BLaER1 treated with 17β-estradiol and CSF1 and Interleukin-3, amounts not matched to agents 10 nM and 100 nM (cell line): ENCODE measurements around the gene NTN4.
"Not testable (repeated sequence)": the region's sequence is repeated elsewhere in the genome, so short reads cannot be mapped to it uniquely, and the experiment has no call there.

Source experiments
- H3K27ac ChIP-seq, 11 experiments: shearing (Covaris generic); formaldehyde crosslinking; 2 replicates each; pipeline ENCODE4 v1.8.1; 2022
- H3K27me3 ChIP-seq, 11 experiments: shearing (Covaris generic); formaldehyde crosslinking; 2 replicates each; pipeline ENCODE4 v1.8.1; 2022
- H3K36me3 ChIP-seq, 11 experiments: shearing (Covaris generic); formaldehyde crosslinking; 2 replicates each; pipeline ENCODE4 v1.8.1; 2022
- H3K4me1 ChIP-seq, 10 experiments: shearing (Covaris generic); formaldehyde crosslinking; 2 replicates each; pipeline ENCODE4 v1.8.1; 2022
- H3K4me2 ChIP-seq, 11 experiments: shearing (Covaris generic); formaldehyde crosslinking; 2 replicates each; pipeline ENCODE4 v1.8.1; 2022
- H3K4me3 ChIP-seq, 10 experiments: shearing (Covaris generic); formaldehyde crosslinking; 2 replicates each; pipeline ENCODE4 v1.8.1; 2022
- H3K9ac ChIP-seq, 11 experiments: shearing (Covaris generic); formaldehyde crosslinking; 2 replicates each; pipeline ENCODE4 v1.8.1; 2022
- H3K9me3 ChIP-seq, 11 experiments: shearing (Covaris generic); formaldehyde crosslinking; replicated peaks in 1 of 11; 2 replicates each; pipeline ENCODE4 v1.8.1; 2022
- H4K20me1 ChIP-seq, 11 experiments: shearing (Covaris generic); formaldehyde crosslinking; 2 replicates each; pipeline ENCODE4 v1.8.1; 2022
- Cebpa-rat ChIP-seq, 11 experiments: shearing (Covaris generic); IDR thresholded peaks; 2 replicates each; pipeline ENCODE4 v1.8.1; 2022

NTN4 gene

DNA sequence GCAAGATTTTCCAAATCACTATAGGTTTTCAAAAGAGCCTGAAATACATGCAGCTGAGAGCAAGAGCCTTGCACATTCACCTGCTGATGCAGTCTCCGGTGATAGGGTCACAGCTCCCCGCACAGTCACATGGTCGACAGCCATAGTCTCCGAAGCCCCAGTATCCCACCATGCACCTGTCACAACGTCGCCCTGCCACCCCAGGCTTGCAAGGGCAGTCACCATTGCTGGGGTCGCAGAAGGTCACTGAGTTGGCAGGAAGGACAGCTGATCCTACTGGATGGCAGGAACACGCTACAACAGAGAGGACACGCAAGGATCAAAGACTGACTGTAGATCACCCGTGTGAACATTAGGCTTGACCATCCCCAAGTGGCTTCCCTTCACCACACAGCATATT is 107.1 kb downstream of the NTN4 start:
- Histone ChIP-seq H3K4me3 (no peak overlapping the region), H3K9me3 (peaks cover 0 to 3% (median 0%) of the 10 kb centered on the region in 11 experiments; a peak in 1 of 22 replicates), H4K20me1 (no peaks in the 10 kb centered on the region; a peak in 1 of 22 replicates), H3K4me2 (no peak overlapping the region), H3K9ac (no peak overlapping the region), H3K27me3 (no peaks in the 10 kb centered on the region), H3K27ac (no peak overlapping the region), H3K36me3 (no peaks in the 10 kb centered on the region), H3K4me1 (no peaks in the 10 kb centered on the region)
- no peak for TF ChIP-seq Cebpa-rat (IDR thresholded peaks at IDR 0.05)

DNA sequence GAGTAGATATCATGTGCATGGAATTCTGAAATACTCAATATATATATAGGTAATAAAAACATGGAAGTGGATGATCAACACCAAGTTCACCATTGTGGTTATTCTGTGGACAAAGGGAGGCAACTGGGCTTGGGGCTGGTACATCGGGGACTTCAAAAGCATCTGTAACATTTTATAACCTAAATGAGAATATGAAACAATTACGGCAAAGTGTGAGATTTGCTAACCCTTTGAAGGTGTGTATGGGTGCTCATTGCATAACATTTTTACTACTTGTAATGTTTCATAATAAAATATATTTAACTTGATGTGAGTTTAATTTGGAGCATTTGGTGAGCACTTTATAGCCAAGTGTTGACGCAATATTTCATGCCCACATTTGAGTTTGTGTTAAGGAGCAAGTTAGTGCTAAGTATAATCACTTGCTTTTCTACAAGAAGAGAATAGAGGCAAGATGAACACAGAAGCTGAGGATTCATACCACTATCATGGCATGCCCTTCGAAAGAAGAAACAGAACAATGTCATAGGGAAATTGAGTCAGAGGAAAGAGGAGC is 109.3 kb downstream of the NTN4 start:
- H3K4me1 ChIP-seq: no peaks in the 10 kb centered on the region
- no peaks in the 10 kb centered on the region for H3K36me3 ChIP-seq
- no peak overlapping the region for H3K27ac ChIP-seq
- peaks cover 0 to 6% (median 0%) of the 10 kb centered on the region in 11 experiments; a peak in 2 of 22 replicates for H3K9me3 ChIP-seq
- H3K4me2 ChIP-seq: no peak overlapping the region
- no peaks in the 10 kb centered on the region; a peak in 1 of 22 replicates for H4K20me1 ChIP-seq
- H3K4me3 ChIP-seq: no peak overlapping the region
- no peak for TF ChIP-seq Cebpa-rat (IDR thresholded peaks at IDR 0.05)
- no peaks in the 10 kb centered on the region for H3K27me3 ChIP-seq
- no peak overlapping the region for H3K9ac ChIP-seq

DNA sequence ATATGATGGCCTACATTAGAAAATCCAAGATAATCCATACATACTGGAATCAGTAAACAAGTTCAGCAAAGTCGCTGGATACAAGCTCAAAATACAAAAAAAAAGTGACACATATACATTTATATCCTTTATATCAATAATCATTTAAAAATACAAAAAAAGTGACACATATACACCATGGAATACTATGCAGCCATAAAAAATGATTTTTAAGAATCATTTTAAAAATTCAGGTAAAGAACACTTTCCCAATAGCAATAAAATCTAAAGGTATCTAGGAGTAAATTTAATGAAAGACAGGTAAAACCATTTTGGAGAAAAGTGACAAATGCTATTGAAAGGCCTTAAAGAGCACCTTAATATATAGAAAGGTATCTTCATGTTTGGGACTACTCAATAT is 111.9 kb downstream of the NTN4 start:
- Histone ChIP-seq H3K4me2 (no peak overlapping the region), H4K20me1 (no peaks in the 10 kb centered on the region; a peak in 1 of 22 replicates), H3K27me3 (no peaks in the 10 kb centered on the region), H3K36me3 (no peaks in the 10 kb centered on the region), H3K4me1 (peaks cover 0 to 14% (median 8%) of the 10 kb centered on the region in 10 experiments; a peak in 13 of 20 replicates), H3K9me3 (peaks cover 0 to 6% (median 0%) of the 10 kb centered on the region in 11 experiments; a peak in 2 of 22 replicates), H3K4me3 (no peak overlapping the region), H3K9ac (no peak overlapping the region), H3K27ac (no peak overlapping the region)
- TF ChIP-seq Cebpa-rat (IDR thresholded peaks at IDR 0.05): no peak

DNA sequence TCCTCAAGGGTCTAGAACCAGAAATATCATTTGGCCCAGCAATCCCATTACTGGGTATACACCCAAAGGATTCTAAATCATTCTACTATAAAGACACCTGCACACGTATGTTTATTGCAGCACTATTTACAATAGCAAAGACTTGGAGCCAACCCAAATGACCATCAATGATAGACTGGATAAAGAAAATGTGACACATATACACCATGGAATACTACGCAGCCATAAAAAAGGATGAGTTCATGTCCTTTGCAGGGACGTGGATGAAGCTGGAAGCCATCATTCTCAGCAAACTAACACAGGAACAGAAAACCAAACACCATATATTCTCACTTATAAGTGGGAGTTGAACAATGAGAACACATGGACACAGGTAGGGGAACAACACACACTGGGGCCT is 112.8 kb downstream of the NTN4 start:
- not testable (repeated sequence) for H3K4me2 ChIP-seq, H4K20me1 ChIP-seq, H3K27ac ChIP-seq, H3K9me3 ChIP-seq, H3K27me3 ChIP-seq, H3K4me3 ChIP-seq, H3K36me3 ChIP-seq, H3K9ac ChIP-seq
- peaks cover 0 to 14% (median 8%) of the 10 kb centered on the region in 10 experiments; a peak in 13 of 20 replicates for H3K4me1 ChIP-seq

DNA sequence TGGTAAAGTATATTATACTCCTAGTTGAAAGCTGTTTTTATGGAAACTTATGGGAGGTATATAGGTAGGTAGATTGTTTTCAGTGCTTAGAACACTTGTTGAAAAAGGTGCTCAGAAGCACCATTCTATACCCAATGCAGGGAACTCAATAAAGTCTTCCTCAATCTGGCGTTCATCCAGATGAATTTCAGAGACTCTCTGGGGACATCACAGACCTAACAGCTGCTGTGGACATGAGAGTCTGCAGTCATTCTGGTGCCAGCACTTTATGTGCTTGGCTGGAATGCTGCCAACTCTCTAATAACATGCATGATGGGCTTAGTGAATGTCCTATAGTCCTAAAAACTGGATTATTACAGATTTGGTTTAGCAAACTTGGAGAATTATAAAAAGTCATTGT is 115.9 kb downstream of the NTN4 start:
- H3K9ac ChIP-seq: no peak overlapping the region
- no peaks in the 10 kb centered on the region for H3K27me3 ChIP-seq
- H3K36me3 ChIP-seq: no peaks in the 10 kb centered on the region
- no peak for TF ChIP-seq Cebpa-rat (IDR thresholded peaks at IDR 0.05)
- H3K4me1 ChIP-seq: peaks cover 0 to 14% (median 8%) of the 10 kb centered on the region in 10 experiments; a peak in 13 of 20 replicates
- H4K20me1 ChIP-seq: no peaks in the 10 kb centered on the region
- peaks cover 0 to 6% (median 0%) of the 10 kb centered on the region in 11 experiments; a peak in 3 of 22 replicates for H3K9me3 ChIP-seq
- H3K27ac ChIP-seq: no peak overlapping the region
- peak overlapping the region in 5 of 11 experiments; percentile 6 to 42 (median 13); a peak in 6 of 22 replicates for H3K4me2 ChIP-seq
- H3K4me3 ChIP-seq: no peak overlapping the region

DNA sequence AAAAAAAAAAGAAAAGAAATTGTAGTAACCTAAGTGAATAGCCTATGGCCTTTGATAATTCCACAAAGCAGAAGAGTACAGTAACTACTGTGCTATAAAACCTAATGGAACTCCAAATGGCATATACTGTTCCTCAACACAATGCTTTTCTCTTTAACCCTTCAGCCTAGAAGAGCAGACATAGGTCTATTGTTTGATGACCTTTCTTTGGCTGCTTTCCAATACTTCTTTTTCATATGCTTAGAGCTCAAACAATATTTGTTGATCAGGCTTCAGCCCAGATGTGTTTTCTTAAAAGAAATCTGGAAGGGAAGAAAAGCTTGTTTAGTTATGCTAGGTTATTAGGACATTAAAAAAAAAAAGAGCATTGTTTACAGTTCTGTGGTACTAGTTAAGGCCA is 116.4 kb downstream of the NTN4 start:
- no peak overlapping the region for H3K4me3 ChIP-seq
- peaks cover 0 to 6% (median 0%) of the 10 kb centered on the region in 11 experiments; a peak in 3 of 22 replicates for H3K9me3 ChIP-seq
- H3K4me1 ChIP-seq: peaks cover 0 to 14% (median 8%) of the 10 kb centered on the region in 10 experiments; a peak in 13 of 20 replicates
- H3K9ac ChIP-seq: no peak overlapping the region
- no peak overlapping the region for H3K27ac ChIP-seq
- peak overlapping the region in 4 of 11 experiments; percentile 6 to 42 (median 13); a peak in 4 of 22 replicates for H3K4me2 ChIP-seq
- H3K36me3 ChIP-seq: no peaks in the 10 kb centered on the region
- no peaks in the 10 kb centered on the region for H3K27me3 ChIP-seq
- TF ChIP-seq Cebpa-rat (IDR thresholded peaks at IDR 0.05): no peak
- no peaks in the 10 kb centered on the region for H4K20me1 ChIP-seq

DNA sequence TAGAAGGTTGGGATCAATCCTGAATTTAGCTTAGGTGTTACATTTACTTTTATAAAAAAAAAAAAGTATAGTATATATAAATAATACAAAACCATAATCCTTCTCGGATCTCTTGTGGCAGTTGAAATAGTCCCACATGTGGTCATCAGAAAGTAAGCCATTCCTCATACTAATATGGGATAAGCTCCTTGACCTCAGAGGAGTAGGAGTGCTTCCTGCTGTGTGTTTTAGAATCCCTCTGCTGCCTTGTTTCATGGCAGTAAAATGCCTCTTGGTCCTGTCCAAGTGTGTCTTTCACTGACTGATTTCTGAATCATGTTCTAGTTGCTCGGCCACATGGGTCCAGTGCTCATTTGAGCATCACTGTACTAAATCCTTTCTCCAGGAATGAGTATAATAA is 117.0 kb downstream of the NTN4 start:
- Histone ChIP-seq H3K9me3 (peaks cover 0 to 4% (median 0%) of the 10 kb centered on the region in 11 experiments; a peak in 3 of 22 replicates), H3K27me3 (no peaks in the 10 kb centered on the region), H3K4me2 (no peak overlapping the region), H3K9ac (no peak overlapping the region), H3K4me1 (peaks cover 0 to 14% (median 8%) of the 10 kb centered on the region in 10 experiments; a peak in 13 of 20 replicates), H3K27ac (no peak overlapping the region), H3K4me3 (no peak overlapping the region), H3K36me3 (no peaks in the 10 kb centered on the region), H4K20me1 (no peaks in the 10 kb centered on the region)
- no peak for TF ChIP-seq Cebpa-rat (IDR thresholded peaks at IDR 0.05)

DNA sequence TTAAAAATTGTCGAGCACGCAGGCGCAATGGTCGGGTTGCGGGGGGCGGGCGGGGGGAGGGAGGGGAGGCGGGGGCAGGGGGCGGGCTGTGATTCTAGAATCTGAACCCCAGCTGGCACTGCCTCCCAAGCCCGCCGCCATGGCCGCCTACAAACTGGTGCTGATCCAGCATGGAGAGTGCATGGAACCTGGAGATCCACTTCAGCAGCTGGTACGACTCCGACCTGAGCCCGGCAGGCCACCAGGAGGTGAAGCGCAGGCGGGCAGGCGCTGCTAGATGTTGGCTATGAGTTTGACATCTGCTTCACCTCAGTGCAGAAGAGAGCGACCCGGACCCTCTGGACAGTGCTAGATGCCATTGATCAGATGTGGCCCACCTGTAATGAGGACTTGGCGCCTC is 118.4 kb downstream of the NTN4 start:
- no peak for TF ChIP-seq Cebpa-rat (IDR thresholded peaks at IDR 0.05)
- Histone ChIP-seq H3K27me3 (no peaks in the 10 kb centered on the region), H3K36me3 (no peaks in the 10 kb centered on the region), H4K20me1 (no peaks in the 10 kb centered on the region), H3K4me1 (peaks cover 0 to 14% (median 8%) of the 10 kb centered on the region in 10 experiments; a peak in 13 of 20 replicates), H3K27ac (no peak overlapping the region), H3K9me3 (no peaks in the 10 kb centered on the region; a peak in 1 of 22 replicates), H3K4me2 (no peak overlapping the region), H3K4me3 (no peak overlapping the region), H3K9ac (no peak overlapping the region)

DNA sequence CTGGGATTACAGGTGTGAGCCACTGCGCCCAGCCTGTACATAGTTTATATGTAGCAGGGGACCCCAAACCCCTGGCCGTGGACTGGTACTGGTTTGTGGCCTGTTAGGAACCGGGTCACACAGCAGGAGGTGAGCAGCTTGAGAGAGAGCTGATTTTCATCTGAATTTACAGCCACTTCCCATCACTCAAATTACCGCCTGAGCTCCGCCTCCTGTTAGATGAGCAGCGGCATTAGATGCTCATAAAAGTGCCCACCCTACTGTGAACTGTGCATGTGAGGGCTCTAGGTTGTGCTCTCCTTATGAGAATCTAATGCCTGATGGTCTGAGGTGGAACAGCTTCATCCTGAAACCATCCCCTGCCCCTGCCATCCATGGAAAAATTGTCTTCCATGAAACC is 119.3 kb downstream of the NTN4 start:
- no peak for TF ChIP-seq Cebpa-rat (IDR thresholded peaks at IDR 0.05)
- Histone ChIP-seq H3K27me3 (no peaks in the 10 kb centered on the region), H3K27ac (no peak overlapping the region), H3K4me3 (no peak overlapping the region), H3K9ac (no peak overlapping the region), H3K9me3 (no peaks in the 10 kb centered on the region; a peak in 1 of 22 replicates), H3K4me1 (peaks cover 0 to 14% (median 8%) of the 10 kb centered on the region in 10 experiments; a peak in 13 of 20 replicates), H4K20me1 (no peaks in the 10 kb centered on the region), H3K36me3 (no peaks in the 10 kb centered on the region), H3K4me2 (no peak overlapping the region)

DNA sequence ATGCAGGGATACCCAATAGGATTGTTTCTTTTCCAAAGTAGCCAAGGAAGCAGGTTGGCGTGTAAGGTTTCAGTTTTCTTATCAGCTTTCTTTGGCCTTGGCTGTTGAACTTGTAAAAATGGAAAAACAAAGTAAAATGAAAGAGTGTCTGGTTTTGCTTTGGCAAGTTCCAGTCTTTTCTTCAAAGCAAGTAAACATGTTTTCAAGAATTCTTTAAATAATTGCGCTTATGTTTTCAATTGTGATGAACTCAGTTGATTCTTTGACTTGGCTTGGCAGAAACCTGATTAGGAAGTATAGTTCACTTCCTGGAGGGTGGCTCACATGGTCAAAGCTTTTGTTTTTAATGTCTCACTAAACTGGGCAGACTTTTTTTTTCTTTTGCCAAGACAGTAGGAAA is 127.0 kb downstream of the NTN4 start:
- H3K9ac ChIP-seq: no peak overlapping the region
- no peaks in the 10 kb centered on the region for H3K4me1 ChIP-seq
- H3K27ac ChIP-seq: no peak overlapping the region
- no peaks in the 10 kb centered on the region for H3K9me3 ChIP-seq
- H3K36me3 ChIP-seq: no peaks in the 10 kb centered on the region
- no peaks in the 10 kb centered on the region for H3K27me3 ChIP-seq
- H3K4me2 ChIP-seq: no peak overlapping the region
- no peak for TF ChIP-seq Cebpa-rat (IDR thresholded peaks at IDR 0.05)
- no peak overlapping the region for H3K4me3 ChIP-seq
- no peaks in the 10 kb centered on the region for H4K20me1 ChIP-seq
